Measurements from ENCODE around the gene HS3ST6. TPM values are rescaled to one million over a fixed set of nuclear protein-coding genes. Genes with fewer than 3 reads are reported as not detected.

The HS3ST6 gene
- total RNA-seq, 4 donors from 2014 or later: 1.00 to 4.4 (median 1.1) TPM; not detected in 1

Small RNAs within 50 kb of the gene (small RNA-seq; reads per million reads assigned to genes)
- gene SNORA10 (0 reads per million in 4 donors), gene SNORA64 (0 reads per million in 4 donors)

Other genes with a start within 250 kb of the HS3ST6 start
- 10 to 100 TPM; 12.0 to 31.5 (median 25.1) TPM for gene JPT2, start 240.1 kb downstream of the HS3ST6 start, total RNA-seq
- 100 to 1,000 TPM in 2 of 4 donors, 10 to 100 TPM in 2; 74.0 to 250 (median 138) TPM for gene MAPK8IP3, start 212.2 kb downstream of the HS3ST6 start, total RNA-seq
- gene NME3, start 146.9 kb downstream of the HS3ST6 start, total RNA-seq: 100 to 1,000 TPM; 116 to 286 (median 132) TPM
- 100 to 1,000 TPM in 1 of 4 donors, 10 to 100 TPM in 3; 23.6 to 173 (median 45.4) TPM for gene EME2, start 145.6 kb downstream of the HS3ST6 start, total RNA-seq
- 100 to 1,000 TPM; 102 to 253 (median 121) TPM for gene MRPS34, start 145.3 kb downstream of the HS3ST6 start, total RNA-seq
- 100 to 1,000 TPM; 101 to 289 (median 125) TPM for gene SPSB3, start 135.8 kb downstream of the HS3ST6 start, total RNA-seq
- gene NUBP2, start 135.5 kb downstream of the HS3ST6 start, total RNA-seq: 100 to 1,000 TPM in 1 of 4 donors, 10 to 100 TPM in 3; 15.3 to 165 (median 59.6) TPM
- 10 to 100 TPM in 1 of 4 donors, under 1 TPM in 2, not detected in 1; 0.27 to 10.8 (median 0.48) TPM for gene IGFALS, start 124.7 kb downstream of the HS3ST6 start, total RNA-seq
- gene HAGH, start 91.6 kb downstream of the HS3ST6 start, total RNA-seq: 100 to 1,000 TPM in 2 of 4 donors, 10 to 100 TPM in 2; 40.6 to 403 (median 121) TPM
- gene FAHD1, start 91.2 kb downstream of the HS3ST6 start, total RNA-seq: 100 to 1,000 TPM in 2 of 4 donors, 10 to 100 TPM in 2; 88.0 to 149 (median 104) TPM
- gene MEIOB, start 46.3 kb downstream of the HS3ST6 start, total RNA-seq: not detected
- gene MSRB1, start 24.8 kb upstream of the HS3ST6 start, total RNA-seq: 10 to 100 TPM; 13.9 to 56.5 (median 29.3) TPM
- gene RPL3L, start 36.3 kb upstream of the HS3ST6 start, total RNA-seq: under 1 TPM in 1 of 4 donors, not detected in 3; 0.55 TPM
- 100 to 1,000 TPM; 137 to 496 (median 250) TPM for gene NDUFB10, start 41.1 kb upstream of the HS3ST6 start, total RNA-seq
- gene RPS2, start 46.4 kb upstream of the HS3ST6 start, total RNA-seq: 1,000 to 10,000 TPM in 3 of 4 donors, 100 to 1,000 TPM in 1; 896 to 2,085 (median 1,613) TPM
- gene RNF151, start 48.4 kb upstream of the HS3ST6 start, total RNA-seq: not detected
- 10 to 100 TPM; 23.2 to 31.0 (median 28.2) TPM for gene TBL3, start 53.6 kb upstream of the HS3ST6 start, total RNA-seq
- gene NOXO1, start 63.1 kb upstream of the HS3ST6 start, total RNA-seq: 10 to 100 TPM in 3 of 4 donors, 1 to 10 TPM in 1; 4.2 to 29.8 (median 19.4) TPM
- gene GFER, start 65.8 kb upstream of the HS3ST6 start, total RNA-seq: 100 to 1,000 TPM in 1 of 4 donors, 10 to 100 TPM in 3; 29.9 to 117 (median 64.3) TPM
- 1 to 10 TPM in 3 of 4 donors, not detected in 1; 2.7 to 4.8 (median 2.9) TPM for gene SYNGR3, start 71.6 kb upstream of the HS3ST6 start, total RNA-seq
- 100 to 1,000 TPM in 1 of 4 donors, 10 to 100 TPM in 3; 28.3 to 145 (median 42.0) TPM for gene ZNF598, start 91.4 kb upstream of the HS3ST6 start, total RNA-seq
- gene NPW, start 101.4 kb upstream of the HS3ST6 start, total RNA-seq: under 1 TPM in 1 of 4 donors, not detected in 3; 0.41 TPM
- gene NHERF2, start 108.5 kb upstream of the HS3ST6 start, total RNA-seq: 10 to 100 TPM in 3 of 4 donors, 1 to 10 TPM in 1; 3.7 to 61.9 (median 29.8) TPM
- gene NTHL1, start 129.4 kb upstream of the HS3ST6 start, total RNA-seq: 10 to 100 TPM; 12.7 to 32.9 (median 23.2) TPM
- 100 to 1,000 TPM in 2 of 4 donors, 10 to 100 TPM in 2; 88.3 to 206 (median 127) TPM for gene TSC2, start 129.6 kb upstream of the HS3ST6 start, total RNA-seq
- gene PKD1, start 217.5 kb upstream of the HS3ST6 start, total RNA-seq: 1,000 to 10,000 TPM in 1 of 4 donors, 100 to 1,000 TPM in 3; 131 to 1,015 (median 289) TPM
- gene RAB26, start 230.2 kb upstream of the HS3ST6 start, total RNA-seq: 10 to 100 TPM in 3 of 4 donors, 1 to 10 TPM in 1; 8.3 to 28.4 (median 14.2) TPM
- gene TRAF7, start 237.4 kb upstream of the HS3ST6 start, total RNA-seq: 10 to 100 TPM; 43.4 to 80.4 (median 63.0) TPM

All from transverse colon (tissue), 4 donors.